Naive B cell (primary cell): ENCODE measurements around the gene BCL11A. TPM values are rescaled to one million over a fixed set of nuclear protein-coding genes. Genes with fewer than 3 reads are reported as not detected.

Experiments
- ATAC-seq, 2 donors: fragments of 150-1000 bp; cut with Tn5 transposase; 2 replicates each; pipeline ENCODE4 v1.10.0; 2021; ENCODE audit warnings: low read depth in 2 of 2, mild to moderate bottlenecking in 2 of 2, moderate library complexity in 2 of 2
- DNase-seq: peaks from one replicate; pipeline ENCODE4 v3.0.0; 2022
- H3K27ac Mint-ChIP-seq, 6 donors: one replicate each; pipeline ENCODE4 v1.8.0; 2020 to 2022; ENCODE audit warnings: mild to moderate bottlenecking in 6 of 6, mixed read lengths in 6 of 6, moderate library complexity in 5 of 6, inconsistent platforms in 2 of 6
- H3K27me3 Mint-ChIP-seq, 3 donors: one replicate each; pipeline ENCODE4 v1.8.0; 2021 to 2022; ENCODE audit warnings: mixed read lengths in 3 of 3, mild to moderate bottlenecking in 1 of 3
- H3K36me3 Mint-ChIP-seq, 2 donors: one replicate each; pipeline ENCODE4 v1.8.0; 2020 to 2022; ENCODE audit warnings: mixed read lengths in 2 of 2, inconsistent platforms in 1 of 2, mild to moderate bottlenecking in 1 of 2
- H3K4me1 Mint-ChIP-seq, 3 donors: one replicate each; pipeline ENCODE4 v1.8.0; 2020 to 2022; ENCODE audit warnings: mixed read lengths in 3 of 3, inconsistent platforms in 1 of 3, mild to moderate bottlenecking in 1 of 3, moderate library complexity in 1 of 3
- H3K4me3 Mint-ChIP-seq, 8 donors: one replicate each; pipeline ENCODE4 v1.8.0; 2020 to 2022; ENCODE audit warnings: mild to moderate bottlenecking in 8 of 8, mixed read lengths in 8 of 8, moderate library complexity in 8 of 8, inconsistent platforms in 2 of 8
- H3K9me3 Mint-ChIP-seq, 7 donors: one replicate each; pipeline ENCODE4 v1.8.0; 2020 to 2022; ENCODE audit warnings: mixed read lengths in 7 of 7, mild to moderate bottlenecking in 5 of 7, inconsistent platforms in 2 of 7, moderate library complexity in 1 of 7
- polyA plus RNA-seq, 6 donors: library from polyadenylated mRNA; unstranded; fragments of 300-500 nt; fragmentation: Illumina TruSeq; gene quantifications; one replicate each; pipeline ENCODE4 v1.2.3, GENCODE V29; 2021; ENCODE audit warnings: low read depth in 6 of 6

BCL11A gene
- polyA plus RNA-seq, 6 donors from 2014 or later, result 152 to 246 (median 192) TPM

- ATAC-seq, result peak in 1 of 2 donors; percentile 2
- H3K36me3 Mint-ChIP-seq, result peaks cover 21 to 29% of the 10 kb centered on the region in 2 donors
- DNase-seq, result peak; percentile 46
- peak overlapping the region; percentile 92 to 99 (median 98) for H3K4me3 Mint-ChIP-seq
- H3K27me3 Mint-ChIP-seq, result no peaks in the 10 kb centered on the region
- H3K27ac Mint-ChIP-seq, result peak overlapping the region; percentile 97 to 99 (median 98)
- no peaks in the 10 kb centered on the region for H3K9me3 Mint-ChIP-seq
- peaks cover 46 to 56% (median 47%) of the 10 kb centered on the region in 3 donors for H3K4me1 Mint-ChIP-seq
These were observed 4.1 kb downstream of the BCL11A start for GRCh38 chr2:60549238-60549927.

GRCh38 chr2:60548845-60549237, 4.6 kb downstream of the BCL11A start:
- ATAC-seq (no peak), DNase-seq (no peak)
- Mint-ChIP-seq H3K27ac (peak overlapping the region; percentile 68 to 99 (median 93)), H3K4me3 (peak overlapping the region; percentile 92 to 99 (median 98)), H3K4me1 (peaks cover 49 to 60% (median 53%) of the 10 kb centered on the region in 3 donors), H3K27me3 (no peaks in the 10 kb centered on the region), H3K36me3 (peaks cover 25 to 32% of the 10 kb centered on the region in 2 donors), H3K9me3 (no peaks in the 10 kb centered on the region)

DNA sequence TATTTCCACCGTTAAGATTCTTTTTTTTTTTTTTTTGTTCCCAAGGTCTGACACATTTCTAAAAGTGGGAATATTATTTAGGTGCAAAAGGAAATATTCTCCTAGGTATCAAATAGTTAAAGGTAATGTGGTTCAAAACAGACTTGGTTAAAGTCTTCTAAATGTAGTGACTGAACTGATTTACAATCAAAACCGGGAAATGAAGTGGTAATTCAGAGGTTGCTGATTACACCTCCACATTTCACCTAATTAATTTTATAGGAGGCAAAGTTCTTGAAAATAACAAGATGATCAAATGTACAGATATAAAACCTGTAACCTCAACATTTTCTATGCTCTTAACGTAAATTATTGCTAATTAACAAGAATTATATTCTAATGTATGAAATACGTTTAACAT, 5.1 kb downstream of the BCL11A start:
- no peaks in the 10 kb centered on the region for H3K9me3 Mint-ChIP-seq
- peaks cover 48 to 62% (median 58%) of the 10 kb centered on the region in 3 donors for H3K4me1 Mint-ChIP-seq
- ATAC-seq (no peak), DNase-seq (no peak)
- peak overlapping the region in 5 of 6 donors; percentile 88 to 99 (median 91) for H3K27ac Mint-ChIP-seq
- H3K36me3 Mint-ChIP-seq, result peaks cover 27 to 30% of the 10 kb centered on the region in 2 donors
- peak overlapping the region; percentile 92 to 99 (median 98) for H3K4me3 Mint-ChIP-seq
- H3K27me3 Mint-ChIP-seq, result no peaks in the 10 kb centered on the region

DNA sequence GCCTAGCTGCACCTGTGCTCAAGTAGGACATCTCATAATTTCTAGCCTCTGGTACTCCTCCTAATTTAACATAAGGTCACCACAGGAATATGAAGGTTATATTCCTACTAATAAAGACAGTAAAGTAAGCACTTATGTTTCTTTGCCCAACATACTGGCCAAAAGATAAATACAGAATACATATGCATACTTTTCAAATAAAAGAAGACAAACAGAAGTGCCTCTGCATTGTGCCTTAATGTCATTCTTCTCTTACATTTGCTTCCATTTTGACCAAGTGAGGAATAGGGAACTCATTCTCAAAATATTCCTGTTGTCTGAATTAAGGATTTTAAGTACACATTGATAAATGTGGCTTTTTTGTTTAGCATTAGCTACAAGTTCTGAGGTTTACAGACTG, 5.6 kb downstream of the BCL11A start:
- ATAC-seq (no peak), DNase-seq (no peak)
- peak overlapping the region; percentile 47 to 99 (median 88) for H3K27ac Mint-ChIP-seq
- H3K4me3 Mint-ChIP-seq, result peak overlapping the region; percentile 71 to 99 (median 96)
- peaks cover 51 to 66% (median 62%) of the 10 kb centered on the region in 3 donors for H3K4me1 Mint-ChIP-seq
- H3K9me3 Mint-ChIP-seq, result no peaks in the 10 kb centered on the region
- H3K27me3 Mint-ChIP-seq, result no peaks in the 10 kb centered on the region
- H3K36me3 Mint-ChIP-seq, result peaks cover 30 to 32% of the 10 kb centered on the region in 2 donors

DNA sequence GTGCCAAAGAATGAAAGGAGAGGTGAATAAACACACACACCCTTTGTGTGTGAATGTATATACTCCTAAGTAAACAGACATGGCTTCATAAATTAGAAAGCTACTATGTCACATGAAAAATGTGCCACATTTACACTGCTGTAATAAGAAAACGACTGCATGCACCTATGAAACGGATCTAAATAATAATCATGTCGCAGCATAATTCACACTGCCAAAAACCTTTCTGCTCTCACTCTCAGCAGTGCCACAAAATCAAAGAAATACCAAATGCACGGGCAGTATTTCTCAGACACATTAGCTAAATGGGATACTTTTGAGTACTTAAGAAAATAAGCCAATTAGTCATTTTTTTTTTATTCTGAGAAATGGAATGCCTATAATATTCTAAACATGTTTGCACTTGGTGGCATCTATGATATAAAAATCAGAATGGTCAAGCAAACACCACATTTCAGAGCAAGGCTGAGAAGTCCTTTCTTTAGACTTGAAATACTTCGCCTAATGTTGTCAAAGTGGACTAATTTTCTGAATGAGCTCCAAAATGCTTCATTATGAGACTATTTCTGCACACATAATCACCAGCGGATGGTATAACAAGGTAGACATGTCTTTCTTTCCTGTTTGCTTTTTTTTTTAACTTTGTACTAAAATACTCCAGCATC, 6.6 kb downstream of the BCL11A start:
- peak overlapping the region; percentile 76 to 99 (median 92) for H3K27ac Mint-ChIP-seq
- no peak for ATAC-seq
- no peaks in the 10 kb centered on the region for H3K9me3 Mint-ChIP-seq
- H3K4me1 Mint-ChIP-seq, result peaks cover 51 to 73% (median 71%) of the 10 kb centered on the region in 3 donors
- peaks cover 28 to 36% of the 10 kb centered on the region in 2 donors for H3K36me3 Mint-ChIP-seq
- no peaks in the 10 kb centered on the region for H3K27me3 Mint-ChIP-seq
- DNase-seq, result no peak
- peak overlapping the region; percentile 71 to 99 (median 96) for H3K4me3 Mint-ChIP-seq

GRCh38 chr2:60544954-60545560, 8.4 kb downstream of the BCL11A start:
- H3K4me3 Mint-ChIP-seq, result peak overlapping the region; percentile 35 to 98 (median 89)
- H3K4me1 Mint-ChIP-seq, result peaks cover 57 to 87% (median 75%) of the 10 kb centered on the region in 3 donors
- peak overlapping the region; percentile 78 to 99 (median 85) for H3K27ac Mint-ChIP-seq
- no peaks in the 10 kb centered on the region for H3K27me3 Mint-ChIP-seq
- peaks cover 24 to 38% of the 10 kb centered on the region in 2 donors for H3K36me3 Mint-ChIP-seq
- H3K9me3 Mint-ChIP-seq, result no peaks in the 10 kb centered on the region
- DNase-seq (no peak), ATAC-seq (no peak)

GRCh38 chr2:60544062-60544461, 9.4 kb downstream of the BCL11A start:
- Mint-ChIP-seq H3K4me3 (peak overlapping the region in 4 of 8 donors; percentile 92 to 98 (median 96)), H3K4me1 (peaks cover 59 to 93% (median 72%) of the 10 kb centered on the region in 3 donors), H3K27ac (peak overlapping the region in 4 of 6 donors; percentile 48 to 99 (median 82)), H3K9me3 (no peaks in the 10 kb centered on the region), H3K27me3 (no peaks in the 10 kb centered on the region), H3K36me3 (peaks cover 24 to 38% of the 10 kb centered on the region in 2 donors)
- ATAC-seq, result peak in 1 of 2 donors; percentile 49
- DNase-seq, result no peak

- Mint-ChIP-seq H3K36me3 (peaks cover 24 to 39% of the 10 kb centered on the region in 2 donors), H3K9me3 (no peaks in the 10 kb centered on the region), H3K4me3 (peak overlapping the region in 4 of 8 donors; percentile 15 to 65 (median 28)), H3K4me1 (peaks cover 51 to 95% (median 65%) of the 10 kb centered on the region in 3 donors), H3K27ac (peak overlapping the region in 5 of 6 donors; percentile 7 to 99 (median 69)), H3K27me3 (no peaks in the 10 kb centered on the region)
- ATAC-seq, result no peak
- no peak for DNase-seq
These were observed 12.3 kb downstream of the BCL11A start for GRCh38 chr2:60541056-60541651.

DNA sequence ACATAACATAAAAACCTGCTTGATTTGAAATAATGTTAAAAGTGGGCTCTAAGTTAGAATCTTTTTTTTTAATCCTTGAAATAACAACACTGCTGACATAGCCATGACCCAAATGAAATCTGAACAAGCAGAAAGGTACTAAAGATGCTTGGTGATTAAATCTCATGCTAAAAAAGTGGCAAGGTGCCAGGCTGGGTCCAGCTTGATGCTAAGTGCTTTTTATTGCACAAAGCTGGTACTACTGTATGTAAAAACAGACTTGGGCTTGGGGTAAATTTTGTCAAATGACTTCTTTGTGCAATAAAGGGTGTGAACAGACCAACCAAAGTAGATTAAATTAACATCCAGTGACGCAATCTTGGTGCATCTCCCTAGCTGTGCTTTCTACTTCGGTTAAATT, 13.4 kb downstream of the BCL11A start:
- H3K4me1 Mint-ChIP-seq, result peaks cover 51 to 95% (median 65%) of the 10 kb centered on the region in 3 donors
- H3K4me3 Mint-ChIP-seq, result peak overlapping the region in 4 of 8 donors; percentile 1 to 77 (median 21)
- no peak for DNase-seq
- H3K27me3 Mint-ChIP-seq, result no peaks in the 10 kb centered on the region
- H3K9me3 Mint-ChIP-seq, result no peaks in the 10 kb centered on the region
- peak overlapping the region in 2 of 6 donors; percentile 76 to 99 for H3K27ac Mint-ChIP-seq
- ATAC-seq, result no peak
- H3K36me3 Mint-ChIP-seq, result peaks cover 18 to 35% of the 10 kb centered on the region in 2 donors

GRCh38 chr2:60539140-60539539, 14.3 kb downstream of the BCL11A start:
- H3K27me3 Mint-ChIP-seq, result no peaks in the 10 kb centered on the region
- peak overlapping the region in 3 of 6 donors; percentile 2 to 81 (median 57) for H3K27ac Mint-ChIP-seq
- no peak for DNase-seq
- no peak for ATAC-seq
- H3K4me1 Mint-ChIP-seq, result peaks cover 49 to 95% (median 65%) of the 10 kb centered on the region in 3 donors
- H3K9me3 Mint-ChIP-seq, result no peaks in the 10 kb centered on the region
- H3K36me3 Mint-ChIP-seq, result peaks cover 8 to 26% of the 10 kb centered on the region in 2 donors
- peak overlapping the region in 2 of 8 donors; percentile 26 to 61 for H3K4me3 Mint-ChIP-seq

DNA sequence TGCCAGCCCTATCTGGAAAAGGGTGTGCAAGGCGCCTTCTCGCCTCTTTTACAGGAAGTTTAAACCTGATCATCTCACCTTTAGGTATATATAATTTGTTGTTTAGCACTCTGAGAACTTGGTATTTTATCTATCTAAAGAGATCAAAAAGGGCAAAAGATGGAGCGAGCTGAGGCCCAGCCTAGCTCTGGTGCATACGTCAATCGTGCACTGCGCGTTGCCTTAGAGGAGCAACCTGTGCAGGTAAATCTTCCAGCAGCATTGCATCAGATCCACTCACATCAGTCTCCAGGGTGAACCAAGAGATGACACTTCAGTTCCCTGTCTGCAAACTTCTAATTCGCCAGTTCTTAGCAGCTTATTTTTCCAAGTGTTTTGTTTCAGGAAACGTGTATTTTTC, 15.4 kb downstream of the BCL11A start:
- H3K4me1 Mint-ChIP-seq, result peaks cover 54 to 95% (median 69%) of the 10 kb centered on the region in 3 donors
- H3K36me3 Mint-ChIP-seq, result peaks cover 2 to 25% of the 10 kb centered on the region in 2 donors
- no peaks in the 10 kb centered on the region for H3K9me3 Mint-ChIP-seq
- DNase-seq (no peak), ATAC-seq (no peak)
- H3K27me3 Mint-ChIP-seq, result no peaks in the 10 kb centered on the region
- H3K27ac Mint-ChIP-seq, result peak overlapping the region in 3 of 6 donors; percentile 52 to 79 (median 59)
- H3K4me3 Mint-ChIP-seq, result peak overlapping the region in 4 of 8 donors; percentile 7 to 51 (median 35)

DNA sequence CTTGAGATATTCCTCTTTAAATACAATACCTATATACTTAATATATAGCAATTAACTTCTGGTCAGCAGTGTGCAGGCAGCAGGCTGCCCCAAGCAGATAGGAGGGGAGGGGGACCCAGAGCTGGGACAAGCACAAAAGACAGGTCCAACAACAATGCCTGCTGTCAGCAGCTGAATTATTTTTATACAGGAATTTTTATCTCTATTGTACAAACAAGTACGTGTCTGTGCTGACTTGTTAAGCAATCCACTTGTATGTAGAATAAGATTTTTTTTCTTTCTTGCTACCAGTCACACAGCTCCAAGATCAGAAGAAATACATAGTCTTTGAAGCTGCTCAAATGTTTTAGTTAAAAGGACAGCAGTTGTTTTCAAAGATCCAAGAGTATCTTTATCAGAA, 16.7 kb downstream of the BCL11A start:
- no peak for ATAC-seq
- DNase-seq, result no peak
- no peaks in the 10 kb centered on the region for H3K9me3 Mint-ChIP-seq
- peaks cover 9 to 28% of the 10 kb centered on the region in 2 donors for H3K36me3 Mint-ChIP-seq
- peak overlapping the region in 5 of 6 donors; percentile 58 to 94 (median 93) for H3K27ac Mint-ChIP-seq
- H3K4me3 Mint-ChIP-seq, result peak overlapping the region in 4 of 8 donors; percentile 59 to 74 (median 64)
- no peaks in the 10 kb centered on the region for H3K27me3 Mint-ChIP-seq
- H3K4me1 Mint-ChIP-seq, result peaks cover 66 to 96% (median 74%) of the 10 kb centered on the region in 3 donors
